GM18505 (cell line): ENCODE measurements around the gene ZNF273.
"Not testable (repeated sequence)": the region's sequence is repeated elsewhere in the genome, so short reads cannot be mapped to it uniquely, and the experiment has no call there.

Experiments used
- ATAC-seq: cut with Tn5 transposase; IDR thresholded peaks from one replicate; pipeline ENCODE4 v1.9.1; 2021; ENCODE audit not compliant: unreplicated experiment
- POLR2A ChIP-seq: IDR thresholded peaks from 4 replicates; pipeline ENCODE4 v1.6.1; 2011; ENCODE audit warnings: borderline replicate concordance; ENCODE audit not compliant: insufficient read depth, insufficient read length; ENCODE audit errors: extremely low read depth

The ZNF273 gene

GRCh38 chr7:64908358-64908757 lies 5.3 kb downstream of the ZNF273 start:
- no peak for ATAC-seq

DNA sequence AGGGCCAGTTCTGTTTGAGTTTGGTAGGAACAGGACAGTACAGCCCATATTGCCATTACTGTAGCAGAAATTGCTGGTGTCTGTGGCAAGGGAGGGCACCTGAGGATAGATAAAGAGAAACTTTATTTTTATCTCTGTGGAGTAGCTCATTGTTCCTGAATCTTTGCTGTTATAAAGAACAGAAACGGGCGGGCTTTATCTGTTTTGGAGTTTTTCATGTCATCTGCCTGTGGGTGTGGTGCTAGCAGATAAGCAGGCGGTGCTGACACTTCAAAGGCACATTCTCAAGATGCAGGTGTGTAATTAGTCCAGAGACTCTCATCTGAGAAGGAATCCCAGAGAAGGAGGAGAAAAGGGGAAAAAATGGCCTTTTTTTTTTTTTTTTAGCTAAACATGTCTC lies 11.5 kb downstream of the ZNF273 start:
- no peak for ATAC-seq
- TF ChIP-seq POLR2A, result no peak

More at GRCh38 chr7:64908358-64908757, 5.3 kb downstream of the ZNF273 start:
- no peak for TF ChIP-seq POLR2A

DNA sequence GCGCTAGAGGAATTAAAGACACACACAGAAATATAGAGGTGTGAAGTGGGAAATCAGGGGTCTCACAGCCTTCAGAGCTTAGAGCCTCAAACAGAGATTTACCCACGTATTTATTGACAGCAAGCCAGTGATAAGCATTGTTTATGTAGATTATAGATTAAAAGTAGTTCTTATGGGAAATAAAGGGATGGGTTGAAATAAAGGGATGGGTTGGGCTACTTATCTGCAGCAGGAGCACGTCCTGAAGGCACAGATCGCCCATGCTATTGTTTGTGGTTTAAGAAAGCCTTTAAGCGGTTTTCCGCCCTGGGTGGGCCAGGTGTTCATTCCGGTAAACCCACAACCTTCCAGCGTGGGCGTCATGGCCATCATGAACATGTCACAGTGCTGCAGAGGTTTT lies 12.2 kb downstream of the ZNF273 start:
- not testable (repeated sequence) for ATAC-seq

GRCh38 chr7:64928252-64929187 lies 25.4 kb downstream of the ZNF273 start:
- not testable (repeated sequence) for ATAC-seq

DNA sequence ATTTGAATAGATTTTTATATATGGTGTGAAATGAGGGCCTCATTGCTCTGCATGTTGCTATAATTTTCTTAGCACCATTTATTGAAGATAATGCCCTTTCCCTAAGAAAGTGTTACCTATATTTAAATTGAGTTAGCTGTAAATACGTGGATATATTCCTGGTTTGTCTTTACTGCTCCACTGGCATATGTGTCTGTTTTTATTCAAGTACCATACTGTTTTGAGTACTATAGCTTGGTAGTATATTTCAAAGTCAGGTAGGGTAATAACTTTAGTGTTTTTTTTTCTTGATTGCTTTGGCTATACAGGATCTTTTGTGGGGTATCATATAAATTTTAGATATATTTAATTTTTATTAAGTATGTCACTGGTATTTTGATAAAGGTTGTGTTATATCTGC lies 31.4 kb downstream of the ZNF273 start:
- ATAC-seq, result no peak
- TF ChIP-seq POLR2A, result no peak

GRCh38 chr7:64938540-64938939 lies 35.5 kb downstream of the ZNF273 start:
- TF ChIP-seq POLR2A, result no peak
- no peak for ATAC-seq

DNA sequence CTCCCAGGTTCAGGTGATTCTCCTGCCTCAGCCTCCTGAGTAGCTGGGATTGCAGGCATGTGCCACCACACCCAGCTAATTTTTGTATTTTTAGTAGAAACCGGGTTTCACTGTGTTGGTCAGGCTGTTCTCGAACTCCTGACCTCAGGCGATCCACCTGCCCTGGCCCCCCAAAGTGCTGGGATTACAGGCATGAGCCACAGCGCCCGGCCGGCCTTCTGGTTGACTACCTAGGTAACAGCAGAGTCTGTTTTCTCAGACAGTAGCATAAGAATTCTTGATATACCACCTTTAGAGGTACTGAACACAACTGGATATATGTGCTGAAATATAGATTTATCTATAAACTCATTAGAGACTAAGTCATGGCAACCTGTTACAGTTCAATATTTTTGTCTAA lies 36.9 kb downstream of the ZNF273 start:
- ATAC-seq, result not testable (repeated sequence)

DNA sequence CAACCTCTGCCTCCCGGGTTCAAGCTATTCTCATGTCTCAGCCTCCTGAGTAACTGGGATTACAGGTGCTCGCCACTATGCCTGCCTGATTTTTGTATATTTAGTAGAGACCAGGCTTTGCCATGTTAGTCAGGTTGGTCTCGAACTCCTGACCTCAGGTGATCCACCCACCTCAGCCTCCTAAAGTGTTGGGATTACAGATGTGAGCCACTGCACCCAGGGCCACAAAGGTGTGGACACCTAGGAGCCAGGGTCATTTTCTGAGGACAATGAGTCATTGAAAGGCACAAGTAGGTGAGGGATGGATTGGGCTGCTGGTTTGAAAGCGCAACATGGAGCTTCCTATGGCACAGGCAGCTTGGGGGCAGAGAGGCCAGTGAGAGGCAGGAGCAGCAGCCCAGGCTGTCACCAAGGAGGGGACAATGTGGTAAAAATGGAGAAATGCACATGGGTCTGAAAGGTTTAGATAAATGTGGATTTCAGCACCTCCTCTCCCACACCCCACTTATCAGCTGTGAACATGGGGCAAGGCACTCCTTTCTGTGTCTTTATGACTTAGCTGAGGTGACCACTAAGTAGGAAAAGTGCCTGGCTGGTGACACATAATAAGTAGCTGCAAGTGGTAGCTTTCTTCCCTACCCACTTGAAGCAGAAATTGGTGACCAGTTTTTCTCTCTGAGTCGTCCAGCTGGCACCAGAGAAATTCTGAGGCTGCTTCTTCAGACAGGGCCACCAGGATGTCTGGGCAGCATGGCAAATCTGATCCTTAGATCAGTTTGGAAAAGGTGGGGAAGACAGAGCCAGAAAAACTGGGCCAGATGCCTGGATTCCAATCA lies 41.8 kb downstream of the ZNF273 start:
- not testable (repeated sequence) for ATAC-seq

GRCh38 chr7:64945503-64946175 lies 42.6 kb downstream of the ZNF273 start:
- no peak for TF ChIP-seq POLR2A
- ATAC-seq, result no peak

DNA sequence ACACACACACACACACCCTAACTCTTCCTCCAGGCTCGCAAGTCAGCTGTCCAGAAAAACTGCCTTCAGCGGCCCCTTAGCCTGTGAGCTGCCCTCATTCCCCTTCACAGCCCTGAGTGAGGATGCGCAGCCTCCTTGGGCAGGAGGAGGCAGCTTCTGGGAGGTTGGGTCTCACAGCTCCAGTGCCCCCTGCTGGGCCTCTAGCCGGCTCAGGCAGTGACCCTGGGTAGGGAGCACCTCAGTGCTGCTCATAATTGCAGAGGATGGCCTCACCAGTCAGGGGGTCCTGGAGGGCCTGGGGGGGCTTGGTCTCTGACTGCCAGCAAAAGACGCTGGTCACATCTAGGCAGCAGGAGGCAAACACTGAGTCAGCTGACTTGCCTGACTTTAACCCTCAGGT lies 43.7 kb downstream of the ZNF273 start:
- ATAC-seq, result no peak
- no peak for TF ChIP-seq POLR2A

GRCh38 chr7:64947252-64948000 lies 44.4 kb downstream of the ZNF273 start:
- ATAC-seq, result no peak
- no peak for TF ChIP-seq POLR2A

GRCh38 chr7:64948774-64949173 lies 45.7 kb downstream of the ZNF273 start:
- ATAC-seq, result not testable (repeated sequence)

GRCh38 chr7:64950673-64951072 lies 47.6 kb downstream of the ZNF273 start:
- ATAC-seq, result not testable (repeated sequence)

DNA sequence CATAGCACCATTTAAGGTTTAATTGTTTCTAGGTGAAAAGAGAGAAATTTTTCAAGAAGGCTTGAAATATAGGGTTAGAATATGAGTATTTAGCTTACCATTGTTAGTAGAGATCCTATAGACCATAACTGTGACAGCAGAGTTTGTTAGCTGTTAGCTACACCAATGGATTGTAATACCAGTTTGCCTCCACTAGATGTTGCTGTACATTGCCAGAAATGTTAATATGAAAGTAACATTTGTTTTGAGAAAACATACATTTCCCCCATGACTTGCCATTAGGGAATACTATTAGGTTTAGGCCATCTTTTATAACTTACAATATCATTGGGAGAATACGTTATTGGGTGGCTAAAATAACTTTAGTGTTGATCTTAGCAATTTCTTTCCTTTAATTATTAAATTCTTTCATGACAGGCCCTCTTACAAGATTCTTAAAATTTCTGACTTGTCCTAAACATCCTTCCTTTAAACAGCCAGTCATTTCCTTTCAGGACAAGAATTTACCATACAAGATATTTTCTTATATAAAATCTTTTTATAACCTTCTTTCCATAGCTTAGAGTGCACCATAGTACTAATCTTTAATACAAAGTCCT lies 48.3 kb downstream of the ZNF273 start:
- no peak for TF ChIP-seq POLR2A
- peak; percentile 64 for ATAC-seq
